ENCODE data around the gene OAS2. TPM values are rescaled to one million over a fixed set of nuclear protein-coding genes. Genes with fewer than 3 reads are reported as not detected.

OAS2 gene
- total and polyA plus RNA-seq, 2 of the 4 experiments (the other 2 are of a cell fraction): under 0.01 TPM; not detected in 1

GRCh38 chr12:112969547-112970306, 8.6 kb upstream of the OAS2 start:
- H3K4me2 ChIP-seq (ENCODE audit: low read depth, low read length): no peak overlapping the region
- H2AK9ac ChIP-seq (replicated peaks; ENCODE audit: low read depth, low read length, poor library complexity): no peak overlapping the region
- H3K27me3 ChIP-seq (ENCODE audit: control insufficient read depth, insufficient read depth, low read length): no peaks in the 10 kb centered on the region
- H3K4ac ChIP-seq (ENCODE audit: low read depth, low read length): no peak overlapping the region
- no peak overlapping the region for H2BK20ac ChIP-seq (ENCODE audit: low read depth, low read length)
- no peak overlapping the region for H3K18ac ChIP-seq (ENCODE audit: low read depth, low read length)
- no peaks in the 10 kb centered on the region for H4K20me1 ChIP-seq (ENCODE audit: insufficient read depth, low read length)
- ChIA-PET POLR2A (ENCODE audit: unreplicated experiment) (no interaction called here), CTCF (no interaction called here)
- no CpG with 5 or more reads among the region's 8 CpGs for WGBS, 2 experiments (ENCODE audit: extremely low coverage in 2 of 2, insufficient read length in 1 of 2)
- H2BK15ac ChIP-seq (ENCODE audit: low read depth, low read length): no peak overlapping the region
- DNase-seq: no peak
- H3K36me3 ChIP-seq (ENCODE audit: control insufficient read depth, insufficient read depth, low read length): no peaks in the 10 kb centered on the region; the same call in 1 of the 2 replicates
- H2AFZ ChIP-seq (replicated peaks; ENCODE audit: low read length, poor library complexity): no peak overlapping the region
- H3K14ac ChIP-seq (replicated peaks; ENCODE audit: low read depth, low read length): no peak overlapping the region
- no TSS peak for BruUV-seq (replicated peaks)
- no peak overlapping the region for H3K23ac ChIP-seq (ENCODE audit: low read depth, low read length)
- H3K79me1 ChIP-seq (ENCODE audit: low read depth in 1 of 2, low read length in 2 of 2): no peaks in the 10 kb centered on the region
- H3K9ac ChIP-seq (ENCODE audit: low read depth, low read length): no peak overlapping the region
- no peak overlapping the region for H2BK5ac ChIP-seq (ENCODE audit: low read depth, low read length, poor library complexity, severe bottlenecking)
- dilution Hi-C loops (cut with HindIII; ENCODE audit: low sequenced_read_pairs, unreplicated experiment): no loop called here
- no peaks in the 10 kb centered on the region for H3K9me3 ChIP-seq (ENCODE audit: control insufficient read depth, insufficient read depth, low read length)
- H3K9me1 ChIP-seq (ENCODE audit: insufficient read depth, low read length): peaks cover 3% of the 10 kb centered on the region; the same call in 1 of the 2 replicates
- H3K4me1 ChIP-seq (ENCODE audit: control insufficient read depth, insufficient read depth, low read length): no peaks in the 10 kb centered on the region
- in situ Hi-C loops (cut with MboI; ENCODE audit: low sequenced_read_pairs): no loop called here
- H4K91ac ChIP-seq (ENCODE audit: insufficient read depth, low read depth, low read length): no peak overlapping the region
- no peak overlapping the region for H3K56ac ChIP-seq (ENCODE audit: extremely low read depth, insufficient read depth, low read length)
- intact Hi-C loops (cut with micrococcal nuclease): no loop called here
- ATAC-seq (ENCODE audit: low read depth): no peak
- no peak for TF ChIP-seq CEBPB (IDR thresholded peaks at IDR 0.05; ENCODE audit: low read depth, low read length)
- H2AK5ac ChIP-seq (ENCODE audit: low read depth, low read length): no peak overlapping the region
- H3K27ac ChIP-seq (ENCODE audit: insufficient read depth, low read length): no peak overlapping the region
- no peak overlapping the region for H2BK120ac ChIP-seq (ENCODE audit: low read depth, low read length)
- no peak overlapping the region for H3K4me3 ChIP-seq (ENCODE audit: insufficient read depth, low read depth, low read length)
- H4K8ac ChIP-seq (ENCODE audit: low read depth in 2 of 2, low read length in 2 of 2): no peak overlapping the region
- no peak overlapping the region for H4K5ac ChIP-seq (ENCODE audit: low read depth, low read length)
